ENCODE results near the gene RARA.

DNA sequence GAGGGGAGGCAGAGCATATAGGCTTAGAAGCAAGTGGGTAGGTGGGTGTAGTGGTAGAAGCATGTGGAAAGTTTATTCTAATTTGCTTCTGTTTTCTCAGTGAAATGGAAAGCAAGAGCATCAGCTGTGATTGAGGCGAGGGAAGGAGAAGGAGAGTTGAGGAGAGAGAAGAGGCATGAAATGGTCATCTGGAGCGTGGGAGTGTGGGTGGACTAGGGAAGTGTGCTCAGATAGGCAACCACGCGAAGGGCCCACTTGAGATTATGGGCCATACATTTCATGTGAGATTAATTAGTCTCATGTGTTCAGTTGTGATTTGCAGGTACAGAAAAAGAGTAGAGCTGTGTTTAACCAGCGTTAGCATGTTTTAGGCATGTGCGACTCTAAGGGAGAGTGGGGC is 42.1 kb upstream of the RARA start:
- TF ChIP-seq CEBPB (IDR thresholded peaks at IDR 0.05; ENCODE audit: low read depth, low read length) (no peak), POLR2A (IDR thresholded peaks at IDR 0.05; ENCODE audit: low read depth, low read length) (no peak), BHLHE40 (IDR thresholded peaks at IDR 0.05; ENCODE audit: low read depth, low read length) (no peak), RAD21 (IDR thresholded peaks at IDR 0.05; ENCODE audit: low read length) (no peak), MXI1 (IDR thresholded peaks at IDR 0.05; ENCODE audit: borderline replicate concordance, low read depth, low read length) (no peak), NFE2L2 (IDR thresholded peaks at IDR 0.05; ENCODE audit: low read depth, low read length) (no peak), CHD1 (IDR thresholded peaks at IDR 0.05; ENCODE audit: low read depth, low read length) (no peak), FOS (IDR thresholded peaks at IDR 0.05; ENCODE audit: low read depth, low read length) (no peak), RCOR1 (IDR thresholded peaks at IDR 0.05; ENCODE audit: insufficient replicate concordance, low read length) (no peak), MAZ (IDR thresholded peaks at IDR 0.05; ENCODE audit: borderline replicate concordance, low read depth, low read length) (no peak)
- TF ChIP-seq, protein P1, sequence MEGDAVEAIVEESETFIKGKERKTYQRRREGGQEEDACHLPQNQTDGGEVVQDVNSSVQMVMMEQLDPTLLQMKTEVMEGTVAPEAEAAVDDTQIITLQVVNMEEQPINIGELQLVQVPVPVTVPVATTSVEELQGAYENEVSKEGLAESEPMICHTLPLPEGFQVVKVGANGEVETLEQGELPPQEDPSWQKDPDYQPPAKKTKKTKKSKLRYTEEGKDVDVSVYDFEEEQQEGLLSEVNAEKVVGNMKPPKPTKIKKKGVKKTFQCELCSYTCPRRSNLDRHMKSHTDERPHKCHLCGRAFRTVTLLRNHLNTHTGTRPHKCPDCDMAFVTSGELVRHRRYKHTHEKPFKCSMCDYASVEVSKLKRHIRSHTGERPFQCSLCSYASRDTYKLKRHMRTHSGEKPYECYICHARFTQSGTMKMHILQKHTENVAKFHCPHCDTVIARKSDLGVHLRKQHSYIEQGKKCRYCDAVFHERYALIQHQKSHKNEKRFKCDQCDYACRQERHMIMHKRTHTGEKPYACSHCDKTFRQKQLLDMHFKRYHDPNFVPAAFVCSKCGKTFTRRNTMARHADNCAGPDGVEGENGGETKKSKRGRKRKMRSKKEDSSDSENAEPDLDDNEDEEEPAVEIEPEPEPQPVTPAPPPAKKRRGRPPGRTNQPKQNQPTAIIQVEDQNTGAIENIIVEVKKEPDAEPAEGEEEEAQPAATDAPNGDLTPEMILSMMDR (conservative IDR thresholded peaks at IDR 0.05; ENCODE audit: low read depth, low read length): no peak

Measured in IMR-90 (cell line).